ENCODE measurements around the gene TPK1. TPM values are rescaled to one million over a fixed set of nuclear protein-coding genes. Genes with fewer than 3 reads are reported as not detected.

Gene TPK1
- total RNA-seq, 4 donors from 2014 or later = 6.8 to 11.9 (median 8.5) TPM

- no peak for TF ChIP-seq POLR2AphosphoS5 (IDR thresholded peaks at IDR 0.05)
- no peak for TF ChIP-seq POLR2A (IDR thresholded peaks at IDR 0.05)
- no peak for TF ChIP-seq EP300 (IDR thresholded peaks at IDR 0.05)
- no peak for TF ChIP-seq CTCF (IDR thresholded peaks at IDR 0.05)
- Histone ChIP-seq H3K4me1 (no peaks in the 10 kb centered on the region), H3K36me3 (no peaks in the 10 kb centered on the region), H3K27ac (no peak overlapping the region), H3K27me3 (no peaks in the 10 kb centered on the region), H3K9me3 (no peaks in the 10 kb centered on the region), H3K4me3 (no peak overlapping the region)
- no peak for ATAC-seq
- 82 to 93% methylated on average over 1 of the region's 1 CpG for WGBS, 2 donors (ENCODE audit: low coverage in 1 of 2)
Measured at GRCh38 chr7:144819566-144819965, 16.3 kb downstream of the TPK1 start.

GRCh38 chr7:144818511-144818910, 17.3 kb downstream of the TPK1 start:
- WGBS, 2 donors (ENCODE audit: low coverage in 1 of 2) = 63 to 100% methylated on average over 3 of the region's 4 CpGs
- H3K4me1 ChIP-seq = no peaks in the 10 kb centered on the region

GRCh38 chr7:144817001-144817400, 18.9 kb downstream of the TPK1 start:
- no peaks in the 10 kb centered on the region for H3K4me1 ChIP-seq
- TF ChIP-seq CTCF (IDR thresholded peaks at IDR 0.05) = no peak
- no peak for TF ChIP-seq EP300 (IDR thresholded peaks at IDR 0.05)
- TF ChIP-seq POLR2A (IDR thresholded peaks at IDR 0.05) = no peak
- TF ChIP-seq POLR2AphosphoS5 (IDR thresholded peaks at IDR 0.05) = no peak
- WGBS, 2 donors (ENCODE audit: low coverage in 1 of 2) = 74 to 80% methylated on average over 3 of the region's 3 CpGs
- H3K9me3 ChIP-seq = no peaks in the 10 kb centered on the region
- no peaks in the 10 kb centered on the region for H3K27me3 ChIP-seq
- no peaks in the 10 kb centered on the region for H3K36me3 ChIP-seq
- H3K4me3 ChIP-seq = no peak overlapping the region
- no peak overlapping the region for H3K27ac ChIP-seq
- ATAC-seq = no peak

More at GRCh38 chr7:144818511-144818910, 17.3 kb downstream of the TPK1 start:
- Histone ChIP-seq H3K27ac (no peak overlapping the region), H3K27me3 (no peaks in the 10 kb centered on the region), H3K4me3 (no peak overlapping the region), H3K9me3 (no peaks in the 10 kb centered on the region), H3K36me3 (no peaks in the 10 kb centered on the region)
- TF ChIP-seq EP300 (IDR thresholded peaks at IDR 0.05) (no peak), CTCF (IDR thresholded peaks at IDR 0.05) (no peak), POLR2A (IDR thresholded peaks at IDR 0.05) (no peak)
- no peak for ATAC-seq

- no peak overlapping the region for H3K27ac ChIP-seq
- no peak for ATAC-seq
- H3K9me3 ChIP-seq = no peaks in the 10 kb centered on the region
- TF ChIP-seq CTCF (IDR thresholded peaks at IDR 0.05) (no peak), EP300 (IDR thresholded peaks at IDR 0.05) (no peak), POLR2A (IDR thresholded peaks at IDR 0.05) (no peak), POLR2AphosphoS5 (IDR thresholded peaks at IDR 0.05) (no peak)
- WGBS, 2 donors (ENCODE audit: low coverage in 1 of 2) = 90 to 100% methylated on average over 1 of the region's 1 CpG
- H3K4me1 ChIP-seq = no peaks in the 10 kb centered on the region
- H3K4me3 ChIP-seq = no peak overlapping the region
- H3K36me3 ChIP-seq = no peaks in the 10 kb centered on the region
- no peaks in the 10 kb centered on the region for H3K27me3 ChIP-seq
Measured at GRCh38 chr7:144814299-144814698, 21.6 kb downstream of the TPK1 start.

- no peaks in the 10 kb centered on the region for H3K4me1 ChIP-seq
- WGBS, 2 donors (ENCODE audit: low coverage in 1 of 2) = 58 to 62% methylated on average over 5 of the region's 5 CpGs
- no peak for ATAC-seq
- no peak overlapping the region for H3K4me3 ChIP-seq
- H3K36me3 ChIP-seq = no peaks in the 10 kb centered on the region
- H3K27ac ChIP-seq = no peak overlapping the region
- H3K27me3 ChIP-seq = no peaks in the 10 kb centered on the region
- H3K9me3 ChIP-seq = no peaks in the 10 kb centered on the region
- TF ChIP-seq EP300 (IDR thresholded peaks at IDR 0.05) = no peak
- no peak for TF ChIP-seq POLR2AphosphoS5 (IDR thresholded peaks at IDR 0.05)
- TF ChIP-seq POLR2A (IDR thresholded peaks at IDR 0.05) = no peak
Measured at GRCh38 chr7:144812379-144813283, 23.2 kb downstream of the TPK1 start.

Data from gastroesophageal sphincter (tissue), 4 donors.